HEK293T (cell line): ENCODE measurements around the gene TIMP2.
A peak's percentile ranks its signal among the peaks of the same experiment; 100 is the strongest.

ENCODE experiments used
- CTCF ChIA-PET: fragments of 350-600 bp; formaldehyde crosslinking; extraction: SDS; loops from one replicate; lab custom pipeline; 2021; ENCODE audit warnings: antibody characterized with exemption, inconsistent platforms; lab: Yijun Ruan, JAX
- POLR2A ChIA-PET: fragments of 350-600 bp; formaldehyde crosslinking; extraction: SDS; loops from one replicate; lab custom pipeline; 2020; ENCODE audit warnings: antibody characterized with exemption, inconsistent platforms; lab: Yijun Ruan, JAX
- DNase-seq: peaks from one replicate; pipeline ENCODE4 v3.0.0; 2012; ENCODE audit warnings: mixed read lengths; ENCODE audit errors: extremely low spot score
- ARNT ChIP-seq: fragments of 450-650 bp; IDR thresholded peaks from 2 replicates; pipeline ENCODE4 v1.6.1; 2017; ENCODE audit warnings: mild to moderate bottlenecking
- BHLHE40 ChIP-seq: fragments of 450-650 bp; IDR thresholded peaks from 2 replicates; pipeline ENCODE4 v1.6.1; 2016; ENCODE audit warnings: mild to moderate bottlenecking, moderate library complexity, borderline replicate concordance
- CTBP1 ChIP-seq: fragments of 450-650 bp; IDR thresholded peaks from 2 replicates; pipeline ENCODE4 v1.6.1; 2016; ENCODE audit warnings: borderline replicate concordance
- ELF4 ChIP-seq: fragments of 450-650 bp; IDR thresholded peaks from 2 replicates; pipeline ENCODE4 v1.6.1; 2017; ENCODE audit warnings: antibody characterized with exemption
- FOXA1 ChIP-seq: fragments of 450-650 bp; IDR thresholded peaks from 2 replicates; pipeline ENCODE4 v1.6.1; 2016; ENCODE audit warnings: mild to moderate bottlenecking
- FOXK2 ChIP-seq: fragments of 450-650 bp; IDR thresholded peaks from 2 replicates; pipeline ENCODE4 v1.6.1; 2016; ENCODE audit warnings: mild to moderate bottlenecking
- FOXM1 ChIP-seq: fragments of 450-650 bp; IDR thresholded peaks from 2 replicates; pipeline ENCODE4 v1.6.1; 2017; ENCODE audit warnings: mild to moderate bottlenecking, borderline replicate concordance
- HDGF ChIP-seq: fragments of 450-650 bp; IDR thresholded peaks from 2 replicates; pipeline ENCODE4 v1.6.1; 2017; ENCODE audit warnings: antibody characterized with exemption, borderline replicate concordance
- L3MBTL2 ChIP-seq: fragments of 450-650 bp; conservative IDR thresholded peaks from 2 replicates; pipeline ENCODE4 v1.6.1; 2016; ENCODE audit warnings: mild to moderate bottlenecking
- LEF1 ChIP-seq: fragments of 450-650 bp; IDR thresholded peaks from 2 replicates; pipeline ENCODE4 v1.6.1; 2017; ENCODE audit warnings: mild to moderate bottlenecking, borderline replicate concordance
- NFRKB ChIP-seq: fragments of 450-650 bp; IDR thresholded peaks from 2 replicates; pipeline ENCODE4 v1.6.1; 2016; ENCODE audit warnings: mild to moderate bottlenecking, moderate library complexity
- SP1 ChIP-seq: fragments of 450-650 bp; IDR thresholded peaks from 2 replicates; pipeline ENCODE4 v1.6.1; 2017
- SUZ12 ChIP-seq: fragments of 450-650 bp; IDR thresholded peaks from 2 replicates; pipeline ENCODE4 v1.6.1; 2016; ENCODE audit warnings: mild to moderate bottlenecking
- TARDBP ChIP-seq: fragments of 450-650 bp; IDR thresholded peaks from 2 replicates; pipeline ENCODE4 v1.6.1; 2016
- ZNF384 ChIP-seq: fragments of 450-650 bp; IDR thresholded peaks from 2 replicates; pipeline ENCODE4 v1.6.1; 2016
- TF ChIP-seq, protein P1 (sequence below): fragments of 450-650 bp; IDR thresholded peaks from 2 replicates; pipeline ENCODE4 v1.6.1; 2016

Gene TIMP2

DNA sequence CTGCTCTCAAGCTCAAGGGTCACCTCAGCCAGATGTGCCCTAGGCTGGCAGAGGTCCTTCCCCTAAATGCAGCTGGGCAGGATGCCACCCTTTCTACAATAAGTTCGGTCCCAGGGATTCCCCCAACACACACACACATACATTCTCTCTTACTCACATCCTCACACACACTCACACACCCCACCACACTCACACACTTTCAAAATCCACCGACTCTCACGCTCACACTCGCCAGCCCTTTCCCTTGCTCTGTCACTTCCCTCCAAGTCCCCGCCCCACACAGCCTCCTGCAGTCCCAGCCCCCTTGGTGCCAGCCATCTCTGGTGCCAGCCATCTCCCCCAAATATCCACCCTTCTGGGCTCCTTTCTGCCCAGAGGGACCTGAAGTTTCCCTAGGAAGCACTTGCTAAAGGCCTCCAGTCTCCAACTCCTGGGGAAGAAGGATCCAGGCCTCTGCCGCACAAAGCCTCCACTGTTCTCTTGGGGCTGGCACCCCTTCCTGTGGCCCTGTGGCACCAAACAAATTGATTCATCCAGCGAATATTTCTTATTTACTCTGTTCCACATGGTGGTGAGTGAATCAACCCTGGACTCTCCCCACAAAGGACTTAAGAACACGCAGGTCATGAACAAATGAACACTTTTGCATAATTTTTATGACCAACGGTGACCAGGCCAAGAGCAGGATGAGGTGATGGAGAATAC, 80.7 kb downstream of the TIMP2 start:
- DNase-seq, result no peak
- ChIA-PET CTCF (no interaction called here), POLR2A (no interaction called here)
- TF ChIP-seq, protein P1, sequence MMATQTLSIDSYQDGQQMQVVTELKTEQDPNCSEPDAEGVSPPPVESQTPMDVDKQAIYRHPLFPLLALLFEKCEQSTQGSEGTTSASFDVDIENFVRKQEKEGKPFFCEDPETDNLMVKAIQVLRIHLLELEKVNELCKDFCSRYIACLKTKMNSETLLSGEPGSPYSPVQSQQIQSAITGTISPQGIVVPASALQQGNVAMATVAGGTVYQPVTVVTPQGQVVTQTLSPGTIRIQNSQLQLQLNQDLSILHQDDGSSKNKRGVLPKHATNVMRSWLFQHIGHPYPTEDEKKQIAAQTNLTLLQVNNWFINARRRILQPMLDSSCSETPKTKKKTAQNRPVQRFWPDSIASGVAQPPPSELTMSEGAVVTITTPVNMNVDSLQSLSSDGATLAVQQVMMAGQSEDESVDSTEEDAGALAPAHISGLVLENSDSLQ, result no peak
- no peak for TF ChIP-seq ARNT
- no peak for TF ChIP-seq TARDBP
- no peak for TF ChIP-seq CTBP1
- no peak for TF ChIP-seq LEF1
- TF ChIP-seq SUZ12, result no peak
- TF ChIP-seq SP1, result no peak
- no peak for TF ChIP-seq HDGF

DNA sequence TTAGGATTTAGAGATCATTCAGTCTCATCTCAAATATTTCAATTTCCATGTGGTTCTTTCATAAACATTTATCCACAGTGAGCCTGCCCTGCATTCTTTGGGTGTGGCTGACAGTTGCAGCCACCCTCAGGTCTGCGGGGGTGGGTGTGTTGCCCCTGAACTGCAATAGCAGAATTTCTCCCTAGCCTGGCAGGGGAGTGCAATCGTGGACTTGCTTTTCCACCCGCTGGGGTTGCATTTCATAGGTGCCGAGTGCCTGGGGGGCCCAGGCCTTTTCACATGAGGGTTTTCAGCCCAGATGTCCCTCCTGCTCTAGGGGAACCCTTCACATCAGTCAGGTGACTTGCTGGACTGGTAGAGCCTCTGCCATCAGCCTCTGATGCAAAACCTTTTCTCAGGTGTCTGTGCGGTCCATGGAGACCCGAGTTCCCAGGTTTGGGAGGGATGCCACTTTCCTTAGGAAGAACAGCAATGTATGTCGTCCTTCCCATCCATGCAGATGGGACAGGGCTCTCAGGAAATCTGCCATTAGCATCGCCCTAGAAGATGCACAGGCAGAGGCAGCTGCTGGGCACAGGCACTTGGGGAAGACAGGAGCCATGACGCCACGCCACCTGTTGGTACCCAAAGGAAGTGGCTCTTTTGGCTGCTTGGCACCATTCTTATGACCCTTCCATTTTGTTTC, 82.2 kb downstream of the TIMP2 start:
- DNase-seq, result peak; percentile 59
- TF ChIP-seq BHLHE40 (no peak), ARNT (no peak), FOXM1 (no peak), CTBP1 (no peak), SUZ12 (no peak)
- ChIA-PET CTCF (interaction anchor here (0.8 to 1.0 kb wide), 2 partner anchors 10 to 56 kb away, joined by 3 to 7 read pairs; no protein-coding TSS in a partner anchor), POLR2A (interaction anchor here (1.3 kb wide), 1 partner anchor 10 kb away, joined by 3 read pairs; no protein-coding TSS in a partner anchor)

DNA sequence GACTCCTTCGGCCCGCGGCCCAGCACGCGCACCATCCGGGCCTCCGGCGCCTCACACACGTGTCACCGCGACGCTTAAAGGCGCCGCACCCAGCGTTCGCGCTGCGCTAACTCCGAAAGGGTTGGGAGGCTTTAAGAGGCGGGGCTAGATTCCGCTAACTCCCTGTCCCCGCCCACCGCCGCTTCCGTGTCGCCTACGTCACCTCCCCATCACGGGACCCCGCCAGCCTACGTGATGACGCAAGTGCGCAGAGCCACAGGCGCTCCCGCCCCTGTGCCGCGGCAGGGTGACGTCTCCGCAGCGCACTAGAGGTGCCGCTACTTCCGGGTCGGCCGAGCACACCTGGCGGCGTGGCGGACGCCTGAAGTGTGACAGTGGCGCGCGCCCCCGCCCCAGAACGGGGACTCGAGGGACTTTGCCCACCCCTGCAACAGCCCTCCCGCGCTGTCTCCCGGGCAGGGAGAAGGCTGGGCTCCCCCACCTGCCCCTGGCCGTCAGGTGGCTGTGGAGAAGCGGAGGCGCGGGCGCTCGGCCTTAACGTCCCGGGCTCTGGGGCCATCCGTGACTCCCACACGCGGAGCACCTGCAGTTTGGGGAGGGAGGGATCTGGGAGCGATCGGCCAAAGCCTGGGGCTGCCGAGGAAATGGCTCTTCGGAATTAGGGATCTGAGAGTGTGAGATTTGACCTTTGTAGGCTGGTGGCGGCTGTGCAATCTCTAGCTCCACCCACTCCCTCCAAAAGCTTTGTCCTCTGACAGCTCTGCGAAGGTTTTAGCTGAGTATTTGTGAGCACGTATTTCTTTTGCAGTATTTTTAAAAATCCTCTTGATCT, 84.2 kb downstream of the TIMP2 start, which contains the start of gene USP36:
Gene USP36, minus strand, starts transcription at position 35 of the 832 bp plus-strand sequence. CDS start 4,451 bp downstream, outside the sequence.
- TF ChIP-seq NFRKB, result no peak
- TF ChIP-seq, protein P1, result peak; percentile 63
- TF ChIP-seq TARDBP, result peak; percentile 92
- TF ChIP-seq FOXM1, result peak; percentile 63; the same call in 1 of the 2 replicates
- TF ChIP-seq BHLHE40, result no peak
- peak; percentile 74 for TF ChIP-seq L3MBTL2
- TF ChIP-seq ELF4, result peak; percentile 99
- TF ChIP-seq HDGF, result peak; percentile 93
- TF ChIP-seq SUZ12, result no peak
- peak; percentile 79 for TF ChIP-seq SP1
- no peak for TF ChIP-seq FOXK2
- TF ChIP-seq CTBP1, result peak; percentile 61; the same call in 1 of the 2 replicates
- no peak for TF ChIP-seq ZNF384
- TF ChIP-seq ARNT, result no peak
- TF ChIP-seq LEF1, result no peak
- no peak for TF ChIP-seq FOXA1
- POLR2A ChIA-PET, result interaction anchor here (0.6 to 2.5 kb wide), 11 partner anchors 12 to 134 kb away, joined by 3 to 9 read pairs (median 3); no protein-coding TSS in a partner anchor
- DNase-seq, result peak; percentile 99
- CTCF ChIA-PET, result interaction anchor here (1.1 kb wide), 1 partner anchor 25 kb away, joined by 3 read pairs; no protein-coding TSS in a partner anchor

DNA sequence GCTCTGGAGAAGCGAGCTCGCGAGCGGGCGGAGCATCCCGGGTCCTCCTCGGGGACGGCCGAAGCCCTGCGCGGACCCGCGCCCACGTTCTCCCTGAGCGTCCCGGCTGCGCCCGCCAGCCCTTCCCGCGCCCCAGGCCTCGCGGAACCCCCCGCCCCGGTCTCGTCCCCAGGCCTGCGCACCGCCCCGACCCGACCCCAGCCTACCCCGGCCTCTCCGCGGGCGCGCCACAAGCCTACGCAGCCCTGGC, 84.7 kb downstream of the TIMP2 start:
- POLR2A ChIA-PET, result interaction anchor here (1.0 to 2.5 kb wide), 5 partner anchors 12 to 126 kb away, joined by 3 to 9 read pairs (median 3); no protein-coding TSS in a partner anchor
- no peak for DNase-seq
- CTCF ChIA-PET, result no interaction called here
- TF ChIP-seq TARDBP, result no peak
- no peak for TF ChIP-seq CTBP1
- no peak for TF ChIP-seq LEF1
- no peak for TF ChIP-seq ZNF384
- TF ChIP-seq L3MBTL2, result no peak
- no peak for TF ChIP-seq FOXK2
- TF ChIP-seq SUZ12, result no peak
- TF ChIP-seq HDGF, result no peak
- TF ChIP-seq, protein P1, result no peak
- TF ChIP-seq NFRKB, result no peak
- TF ChIP-seq FOXM1, result no peak
- TF ChIP-seq FOXA1, result no peak
- no peak for TF ChIP-seq ELF4
- no peak for TF ChIP-seq SP1
- no peak for TF ChIP-seq BHLHE40
- TF ChIP-seq ARNT, result no peak

DNA sequence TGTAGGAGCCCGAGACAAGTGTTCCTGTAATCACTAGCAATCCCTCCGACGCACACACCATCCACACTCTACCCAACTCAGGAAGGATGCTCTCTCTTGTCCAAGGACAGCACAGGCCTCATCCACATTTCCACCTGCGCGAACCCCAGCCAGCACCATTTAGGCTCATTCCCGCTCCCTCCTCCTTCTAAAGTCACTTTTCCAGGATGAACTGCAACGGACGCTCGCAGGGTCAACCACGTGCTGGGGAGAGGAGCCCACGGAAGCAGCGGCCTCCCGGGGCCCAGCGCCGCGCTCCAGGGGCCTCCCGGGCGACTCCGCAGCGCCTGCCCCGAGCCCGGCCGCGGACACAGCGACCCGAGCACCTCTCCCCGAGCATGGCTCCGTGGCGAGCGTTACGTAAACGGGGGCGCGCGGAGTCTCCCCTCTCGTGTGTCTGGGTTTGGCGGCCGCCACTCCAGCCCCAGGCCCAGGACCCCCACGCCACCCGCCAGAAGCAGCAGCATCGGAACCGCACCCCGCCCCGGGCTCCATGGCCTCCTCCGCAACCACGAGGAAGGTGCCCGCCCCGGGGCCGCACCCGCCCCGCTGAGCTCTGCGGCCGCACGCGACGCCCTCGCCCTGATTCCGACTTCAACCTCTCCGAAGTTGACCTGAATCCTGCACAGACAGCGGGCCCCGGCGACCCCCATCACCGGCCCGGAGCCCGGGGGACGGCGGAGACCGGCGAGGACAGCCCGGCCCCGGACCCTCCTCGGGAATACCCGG, 85.2 kb downstream of the TIMP2 start:
- peak; percentile 38 for TF ChIP-seq L3MBTL2
- TF ChIP-seq ZNF384, result no peak
- ChIA-PET POLR2A (interaction anchor here (1.0 to 2.5 kb wide), 5 partner anchors 13 to 126 kb away, joined by 3 to 9 read pairs (median 3); no protein-coding TSS in a partner anchor), CTCF (no interaction called here)
- peak; percentile 48 for DNase-seq
